ENCODE results near the gene TMBIM1. TPM values are rescaled to one million over a fixed set of nuclear protein-coding genes. Genes with fewer than 3 reads are reported as not detected.

TMBIM1 gene
- total RNA-seq, 1 experiment from 2014 or later: 168 TPM

- intact Hi-C loops (cut with micrococcal nuclease; ENCODE audit: unreplicated experiment): loop anchor here (1.0 to 10.0 kb wide), 3 partner anchors 10 to 273 kb away; partner anchors contain the start of genes CNOT9 and USP37
- BruUV-seq (replicated peaks): no TSS peak
- Mint-ChIP-seq H3K4me1 (ENCODE audit: low read depth, unreplicated experiment) (peaks cover 63% of the 10 kb centered on the region), H3K36me3 (ENCODE audit: insufficient read depth, unreplicated experiment) (peaks cover 42% of the 10 kb centered on the region), H3K27me3 (ENCODE audit: insufficient read depth, unreplicated experiment) (no peaks in the 10 kb centered on the region), H3K27ac (ENCODE audit: unreplicated experiment) (peak overlapping the region; percentile 100), H3K9me3 (ENCODE audit: unreplicated experiment) (no peaks in the 10 kb centered on the region), H3K4me3 (ENCODE audit: unreplicated experiment) (peak overlapping the region; percentile 86)
- CTCF ChIA-PET: interaction anchor here (11.4 kb wide), 1 partner anchor 19 kb away, joined by 121 read pairs; the partner anchor contains the start of genes AAMP and PNKD
- Histone ChIP-seq H3K4me1 (peaks cover 88% of the 10 kb centered on the region), H3K9me3 (no peaks in the 10 kb centered on the region), H3K4me3 (ENCODE audit: low read depth, low read length) (peak overlapping the region; percentile 97), H3K27me3 (replicated peaks; ENCODE audit: control insufficient read depth, insufficient read depth, low read length) (no peaks in the 10 kb centered on the region), H3K36me3 (ENCODE audit: control insufficient read depth, insufficient read depth, low read length) (no peaks in the 10 kb centered on the region)
- TF ChIP-seq, protein P1, sequence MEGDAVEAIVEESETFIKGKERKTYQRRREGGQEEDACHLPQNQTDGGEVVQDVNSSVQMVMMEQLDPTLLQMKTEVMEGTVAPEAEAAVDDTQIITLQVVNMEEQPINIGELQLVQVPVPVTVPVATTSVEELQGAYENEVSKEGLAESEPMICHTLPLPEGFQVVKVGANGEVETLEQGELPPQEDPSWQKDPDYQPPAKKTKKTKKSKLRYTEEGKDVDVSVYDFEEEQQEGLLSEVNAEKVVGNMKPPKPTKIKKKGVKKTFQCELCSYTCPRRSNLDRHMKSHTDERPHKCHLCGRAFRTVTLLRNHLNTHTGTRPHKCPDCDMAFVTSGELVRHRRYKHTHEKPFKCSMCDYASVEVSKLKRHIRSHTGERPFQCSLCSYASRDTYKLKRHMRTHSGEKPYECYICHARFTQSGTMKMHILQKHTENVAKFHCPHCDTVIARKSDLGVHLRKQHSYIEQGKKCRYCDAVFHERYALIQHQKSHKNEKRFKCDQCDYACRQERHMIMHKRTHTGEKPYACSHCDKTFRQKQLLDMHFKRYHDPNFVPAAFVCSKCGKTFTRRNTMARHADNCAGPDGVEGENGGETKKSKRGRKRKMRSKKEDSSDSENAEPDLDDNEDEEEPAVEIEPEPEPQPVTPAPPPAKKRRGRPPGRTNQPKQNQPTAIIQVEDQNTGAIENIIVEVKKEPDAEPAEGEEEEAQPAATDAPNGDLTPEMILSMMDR (IDR thresholded peaks at IDR 0.05; ENCODE audit: insufficient read depth in 1 of 2, low read depth in 1 of 2, low read length in 1 of 2, severe bottlenecking in 1 of 2, unreplicated experiment in 1 of 2): no peak
- POLR2A ChIA-PET: interaction anchor here (0.5 to 0.6 kb wide), 2 partner anchors 21 to 108 kb away, joined by 4 to 6 read pairs; partner anchors contain the start of gene CTDSP1
- DNase-seq: no peak
Measured at GRCh38 chr2:218291318-218292047, 820 bp downstream of the TMBIM1 start.

DNA sequence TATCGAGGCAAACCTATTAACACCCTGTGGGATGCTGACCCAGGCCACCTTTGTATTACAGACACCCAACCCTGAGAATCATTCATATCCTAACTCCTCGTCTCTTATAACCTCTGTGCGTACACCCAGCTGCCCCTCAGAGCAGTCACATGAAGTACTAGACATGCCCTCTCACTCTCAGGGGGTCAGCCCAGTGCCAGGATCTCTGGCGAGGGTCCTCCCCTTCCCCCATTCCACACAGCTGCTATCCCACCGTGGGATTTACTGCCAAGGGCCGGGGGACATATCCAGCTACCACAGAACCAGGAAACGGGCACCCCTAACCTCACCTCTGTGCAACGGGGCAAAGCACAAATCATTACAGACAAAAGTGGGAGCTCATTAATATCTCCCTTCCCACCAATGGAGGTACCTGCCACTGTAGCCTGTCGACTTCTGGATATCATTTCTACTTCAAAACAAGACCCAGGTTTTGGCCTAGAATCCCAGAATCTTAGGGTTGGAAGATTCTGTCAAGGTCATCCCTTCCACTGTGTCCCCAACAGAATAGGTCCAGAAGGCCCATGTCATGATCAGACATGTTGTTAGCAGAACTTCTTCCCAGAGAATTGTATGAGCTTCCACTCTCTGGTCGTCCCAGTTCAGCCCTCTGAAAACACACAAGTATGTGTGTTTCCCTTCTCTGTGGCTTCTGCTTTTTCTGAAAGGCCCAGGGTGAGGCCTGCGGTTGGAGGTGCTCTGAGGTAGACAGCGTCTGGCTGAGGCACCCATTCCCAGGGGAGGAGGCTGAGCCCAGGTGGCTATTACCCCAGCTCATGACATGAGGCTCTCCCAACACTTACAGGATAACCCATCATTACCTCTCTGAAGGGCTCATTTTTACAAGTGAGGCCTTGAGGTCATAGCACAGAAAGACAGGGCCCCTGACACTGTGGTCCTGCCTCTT lies 1.7 kb downstream of the TMBIM1 start:
- Mint-ChIP-seq H3K4me3 (ENCODE audit: unreplicated experiment) (peak overlapping the region; percentile 86), H3K27me3 (ENCODE audit: insufficient read depth, unreplicated experiment) (no peaks in the 10 kb centered on the region), H3K27ac (ENCODE audit: unreplicated experiment) (peak overlapping the region; percentile 100), H3K36me3 (ENCODE audit: insufficient read depth, unreplicated experiment) (peaks cover 50% of the 10 kb centered on the region), H3K4me1 (ENCODE audit: low read depth, unreplicated experiment) (peaks cover 60% of the 10 kb centered on the region), H3K9me3 (ENCODE audit: unreplicated experiment) (no peaks in the 10 kb centered on the region)
- H3K4me3 ChIP-seq (ENCODE audit: low read depth, low read length): peak overlapping the region; percentile 97
- no peaks in the 10 kb centered on the region for H3K36me3 ChIP-seq (ENCODE audit: control insufficient read depth, insufficient read depth, low read length)
- ChIA-PET POLR2A (interaction anchor here (0.5 to 0.6 kb wide), 2 partner anchors 22 to 109 kb away, joined by 4 to 6 read pairs; partner anchors contain the start of gene CTDSP1), CTCF (interaction anchor here (11.4 kb wide), 1 partner anchor 18 kb away, joined by 121 read pairs; the partner anchor contains the start of genes AAMP and PNKD)
- DNase-seq: no peak
- H3K27me3 ChIP-seq (replicated peaks; ENCODE audit: control insufficient read depth, insufficient read depth, low read length): no peaks in the 10 kb centered on the region
- TF ChIP-seq, protein P1 (IDR thresholded peaks at IDR 0.05; ENCODE audit: insufficient read depth in 1 of 2, low read depth in 1 of 2, low read length in 1 of 2, severe bottlenecking in 1 of 2, unreplicated experiment in 1 of 2): no peak
- intact Hi-C loops (cut with micrococcal nuclease; ENCODE audit: unreplicated experiment): loop anchor here (10.0 kb wide), 1 partner anchor 274 kb away; the partner anchor contains the start of genes CNOT9 and USP37
- no peaks in the 10 kb centered on the region for H3K9me3 ChIP-seq
- no TSS peak for BruUV-seq (replicated peaks)
- peaks cover 88% of the 10 kb centered on the region for H3K4me1 ChIP-seq

Data from Caco-2 (cell line).